Measurements from ENCODE around the gene SEMA3D. TPM values are rescaled to one million over a fixed set of nuclear protein-coding genes. Genes with fewer than 3 reads are reported as not detected.

The SEMA3D gene
- polyA plus RNA-seq, 1 donor, result 14.4 TPM

DNA sequence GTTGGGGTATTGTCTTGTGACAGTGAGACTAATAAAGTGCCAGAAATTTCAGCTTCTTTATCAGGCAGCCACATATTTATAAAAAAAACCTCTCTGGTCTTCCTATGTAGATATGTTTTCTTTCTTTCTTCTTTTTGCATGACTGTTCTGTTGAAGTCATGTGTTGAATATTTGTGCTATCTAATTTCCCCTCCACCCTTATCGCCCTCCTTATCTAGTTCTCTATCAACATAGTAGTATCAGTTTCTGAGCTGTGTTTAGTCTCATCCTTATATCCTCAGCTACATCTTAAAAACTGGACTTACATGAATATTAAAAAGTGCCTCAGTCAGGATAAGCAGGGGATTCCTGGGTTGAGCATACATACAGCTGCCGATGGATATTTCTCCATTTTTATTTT lies 53.9 kb downstream of the SEMA3D start:
- Histone ChIP-seq H3K4me3 (ENCODE audit: low read length) (no peak overlapping the region), H3K36me3 (ENCODE audit: control insufficient read depth, insufficient read depth, low read length) (no peaks in the 10 kb centered on the region), H3K27ac (ENCODE audit: low read length) (no peak overlapping the region), H3K27me3 (ENCODE audit: control insufficient read depth, insufficient read depth, low read length) (no peaks in the 10 kb centered on the region), H3K9me3 (ENCODE audit: control insufficient read depth, low read depth, low read length) (no peaks in the 10 kb centered on the region), H3K4me1 (ENCODE audit: control insufficient read depth, insufficient read depth, low read length) (no peaks in the 10 kb centered on the region)
- 83% methylated on average over 1 of the region's 2 CpGs for WGBS (ENCODE audit: insufficient coverage, low lambda C conversion rate)
- no peak for DNase-seq

DNA sequence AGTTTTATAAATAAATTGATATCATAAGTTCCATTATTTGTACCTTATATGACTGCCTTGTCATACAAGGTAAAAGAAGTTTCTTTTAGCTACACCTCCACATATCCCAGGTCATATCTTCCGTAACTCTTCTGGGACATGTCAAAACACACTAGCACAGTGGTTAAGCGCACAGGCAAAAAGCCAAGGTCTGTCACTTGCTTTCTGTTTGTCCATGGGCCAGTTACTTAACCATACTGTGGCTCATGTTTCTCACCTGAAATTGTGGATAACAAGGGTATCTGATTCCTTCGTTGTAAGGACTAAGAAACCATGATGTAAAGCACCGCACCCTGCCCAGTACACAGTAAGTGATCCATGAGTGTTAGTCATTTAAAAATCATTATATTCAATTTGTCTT lies 56.2 kb downstream of the SEMA3D start:
- H3K4me1 ChIP-seq (ENCODE audit: control insufficient read depth, insufficient read depth, low read length), result no peaks in the 10 kb centered on the region
- H3K9me3 ChIP-seq (ENCODE audit: control insufficient read depth, low read depth, low read length), result no peaks in the 10 kb centered on the region
- H3K27ac ChIP-seq (ENCODE audit: low read length), result no peak overlapping the region
- DNase-seq, result no peak
- H3K4me3 ChIP-seq (ENCODE audit: low read length), result no peak overlapping the region
- WGBS (ENCODE audit: insufficient coverage, low lambda C conversion rate), result 100% methylated on average over 1 of the region's 4 CpGs
- H3K36me3 ChIP-seq (ENCODE audit: control insufficient read depth, insufficient read depth, low read length), result no peaks in the 10 kb centered on the region
- no peaks in the 10 kb centered on the region for H3K27me3 ChIP-seq (ENCODE audit: control insufficient read depth, insufficient read depth, low read length)

DNA sequence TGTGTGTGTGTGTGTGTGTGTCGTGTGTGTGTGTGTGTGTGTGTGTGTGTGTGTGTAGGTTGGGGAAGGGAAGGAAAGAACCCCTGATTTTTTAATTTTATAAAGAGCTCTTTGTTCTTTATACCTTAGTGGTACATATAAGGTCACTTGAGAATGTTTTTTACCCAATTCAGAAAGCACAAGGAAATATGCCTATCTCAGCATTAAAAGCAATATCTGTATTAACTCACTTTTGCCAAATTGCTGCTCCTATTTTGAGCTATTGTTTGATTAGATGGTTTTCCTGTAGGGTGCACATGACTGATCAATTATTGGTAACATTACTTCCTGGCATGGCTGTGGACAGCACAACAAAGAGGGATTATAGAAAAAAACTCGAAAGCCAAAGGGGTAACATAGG lies 60.5 kb downstream of the SEMA3D start:
- Histone ChIP-seq H3K9me3 (ENCODE audit: control insufficient read depth, low read depth, low read length) (no peaks in the 10 kb centered on the region), H3K27ac (ENCODE audit: low read length) (no peak overlapping the region), H3K36me3 (ENCODE audit: control insufficient read depth, insufficient read depth, low read length) (no peaks in the 10 kb centered on the region), H3K27me3 (ENCODE audit: control insufficient read depth, insufficient read depth, low read length) (no peaks in the 10 kb centered on the region), H3K4me1 (ENCODE audit: control insufficient read depth, insufficient read depth, low read length) (no peaks in the 10 kb centered on the region), H3K4me3 (ENCODE audit: low read length) (no peak overlapping the region)
- DNase-seq, result no peak
- 82% methylated on average over 1 of the region's 2 CpGs for WGBS (ENCODE audit: insufficient coverage, low lambda C conversion rate)

DNA sequence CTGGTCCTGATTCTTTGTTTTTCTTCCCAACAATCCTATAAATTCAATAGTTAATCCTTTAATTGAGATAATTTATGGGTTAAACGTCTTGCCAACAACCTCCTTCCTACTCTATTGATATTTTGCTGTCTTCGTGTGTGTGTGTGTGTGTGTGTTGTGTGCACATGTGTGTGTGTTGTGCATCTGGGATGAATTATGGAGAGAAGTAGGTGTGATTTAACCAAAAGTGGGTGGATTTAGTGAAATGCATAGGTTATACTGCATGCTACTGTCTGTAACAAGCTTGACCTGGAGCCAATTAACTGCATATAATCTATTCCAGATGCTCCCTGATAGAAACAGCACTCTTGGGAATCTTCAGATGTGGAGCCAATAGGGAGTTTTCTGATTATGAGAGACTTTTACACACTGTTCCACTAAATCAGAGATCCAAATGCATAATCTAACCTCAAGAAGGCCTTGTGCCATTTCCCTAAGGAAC lies 61.2 kb downstream of the SEMA3D start:
- Histone ChIP-seq H3K4me1 (ENCODE audit: control insufficient read depth, insufficient read depth, low read length) (no peaks in the 10 kb centered on the region), H3K27me3 (ENCODE audit: control insufficient read depth, insufficient read depth, low read length) (no peaks in the 10 kb centered on the region), H3K36me3 (ENCODE audit: control insufficient read depth, insufficient read depth, low read length) (no peaks in the 10 kb centered on the region), H3K27ac (ENCODE audit: low read length) (no peak overlapping the region), H3K4me3 (ENCODE audit: low read length) (no peak overlapping the region), H3K9me3 (ENCODE audit: control insufficient read depth, low read depth, low read length) (no peaks in the 10 kb centered on the region)
- no peak for DNase-seq
- WGBS (ENCODE audit: insufficient coverage, low lambda C conversion rate), result no CpG with 5 or more reads among the region's 2 CpGs

DNA sequence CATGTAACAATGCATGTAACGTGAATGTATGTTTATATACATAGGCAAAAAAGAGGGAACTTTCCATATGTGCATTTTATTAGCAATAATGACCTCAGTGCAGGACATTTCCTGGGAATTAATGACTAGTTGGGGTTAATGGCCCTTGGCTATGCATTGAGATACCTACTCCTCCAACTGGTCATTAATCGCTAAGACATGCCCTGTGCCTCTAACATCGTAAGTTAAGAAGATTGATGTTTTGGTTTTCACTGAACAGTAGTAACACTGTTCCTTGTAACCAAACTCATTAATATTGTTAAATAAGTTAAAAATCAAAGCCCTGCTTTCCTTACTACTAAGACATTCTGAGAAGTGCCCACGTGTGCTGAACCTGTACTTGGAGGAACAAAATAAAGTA lies 61.7 kb downstream of the SEMA3D start:
- Histone ChIP-seq H3K27ac (ENCODE audit: low read length) (no peak overlapping the region), H3K9me3 (ENCODE audit: control insufficient read depth, low read depth, low read length) (no peaks in the 10 kb centered on the region), H3K4me1 (ENCODE audit: control insufficient read depth, insufficient read depth, low read length) (no peaks in the 10 kb centered on the region), H3K36me3 (ENCODE audit: control insufficient read depth, insufficient read depth, low read length) (no peaks in the 10 kb centered on the region), H3K27me3 (ENCODE audit: control insufficient read depth, insufficient read depth, low read length) (no peaks in the 10 kb centered on the region), H3K4me3 (ENCODE audit: low read length) (no peak overlapping the region)
- DNase-seq, result no peak
- 83% methylated on average over 1 of the region's 4 CpGs for WGBS (ENCODE audit: insufficient coverage, low lambda C conversion rate)

DNA sequence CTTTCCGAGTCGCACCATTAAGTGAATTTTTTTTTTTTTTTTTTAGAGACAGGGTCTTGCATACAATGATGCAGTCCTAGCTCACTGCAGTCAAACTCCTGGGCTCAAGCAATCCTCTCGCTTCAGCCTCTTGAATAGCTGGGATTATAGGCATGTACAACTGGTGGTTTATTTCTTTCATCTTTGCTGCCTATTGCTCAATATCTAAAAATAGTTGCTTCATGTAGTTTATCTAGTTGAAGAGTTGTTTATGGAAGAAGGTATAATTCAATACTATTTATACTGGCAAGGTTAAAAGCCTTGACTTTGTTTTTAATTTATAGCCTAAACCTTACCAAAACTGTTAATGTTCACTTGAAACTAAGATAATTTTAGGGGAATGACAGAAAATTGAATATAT lies 66.9 kb downstream of the SEMA3D start:
- H3K36me3 ChIP-seq (ENCODE audit: control insufficient read depth, insufficient read depth, low read length), result no peaks in the 10 kb centered on the region
- no peaks in the 10 kb centered on the region for H3K9me3 ChIP-seq (ENCODE audit: control insufficient read depth, low read depth, low read length)
- WGBS (ENCODE audit: insufficient coverage, low lambda C conversion rate), result no CpG with 5 or more reads among the region's 3 CpGs

DNA sequence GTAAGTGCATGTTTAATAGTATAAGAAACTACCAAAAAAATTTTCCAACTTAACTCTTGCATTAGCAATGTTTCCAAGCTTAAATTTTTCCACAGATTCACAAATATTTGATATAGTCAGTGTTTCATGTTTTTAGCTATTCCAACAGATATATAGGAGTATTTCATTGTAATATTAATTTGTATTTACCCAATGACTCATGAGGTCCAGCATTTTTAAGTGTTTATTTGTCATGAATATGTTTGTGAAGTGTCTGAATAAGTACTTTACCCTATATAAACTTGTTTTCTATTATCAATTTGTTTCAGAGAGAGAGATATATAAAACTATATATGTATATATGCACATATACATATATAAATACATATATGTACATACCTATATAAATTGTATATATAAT lies 71.0 kb downstream of the SEMA3D start:
- no peak for DNase-seq
- Histone ChIP-seq H3K27ac (ENCODE audit: low read length) (no peak overlapping the region), H3K4me1 (ENCODE audit: control insufficient read depth, insufficient read depth, low read length) (no peaks in the 10 kb centered on the region), H3K36me3 (ENCODE audit: control insufficient read depth, insufficient read depth, low read length) (no peaks in the 10 kb centered on the region), H3K9me3 (ENCODE audit: control insufficient read depth, low read depth, low read length) (no peaks in the 10 kb centered on the region), H3K27me3 (ENCODE audit: control insufficient read depth, insufficient read depth, low read length) (no peaks in the 10 kb centered on the region), H3K4me3 (ENCODE audit: low read length) (no peak overlapping the region)

More for the DNA sequence above, 66.9 kb downstream of the SEMA3D start:
- H3K4me1 ChIP-seq (ENCODE audit: control insufficient read depth, insufficient read depth, low read length), result no peaks in the 10 kb centered on the region
- H3K27me3 ChIP-seq (ENCODE audit: control insufficient read depth, insufficient read depth, low read length), result no peaks in the 10 kb centered on the region
- no peak overlapping the region for H3K27ac ChIP-seq (ENCODE audit: low read length)
- no peak for DNase-seq
- no peak overlapping the region for H3K4me3 ChIP-seq (ENCODE audit: low read length)

DNA sequence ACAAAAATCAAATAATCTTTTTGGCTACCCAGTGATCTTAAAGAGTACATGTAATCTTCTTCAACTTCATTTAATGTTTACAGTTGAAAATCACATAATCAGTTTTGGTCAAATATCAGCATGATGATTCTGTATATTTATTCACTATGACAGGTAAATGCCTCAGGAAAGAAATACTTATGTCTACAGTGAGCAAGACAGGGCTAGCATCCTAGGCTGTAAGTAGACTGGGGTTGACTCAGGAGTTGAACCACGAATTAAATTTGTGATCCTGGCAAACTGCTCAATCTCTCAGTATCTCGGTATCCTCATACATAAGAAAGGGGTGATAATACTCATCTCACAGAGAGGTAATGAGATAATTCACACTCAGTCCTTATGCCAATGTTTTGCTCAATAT lies 71.8 kb downstream of the SEMA3D start:
- Histone ChIP-seq H3K27ac (ENCODE audit: low read length) (no peak overlapping the region), H3K4me3 (ENCODE audit: low read length) (no peak overlapping the region), H3K9me3 (ENCODE audit: control insufficient read depth, low read depth, low read length) (no peaks in the 10 kb centered on the region), H3K36me3 (ENCODE audit: control insufficient read depth, insufficient read depth, low read length) (no peaks in the 10 kb centered on the region), H3K4me1 (ENCODE audit: control insufficient read depth, insufficient read depth, low read length) (no peaks in the 10 kb centered on the region), H3K27me3 (ENCODE audit: control insufficient read depth, insufficient read depth, low read length) (no peaks in the 10 kb centered on the region)
- WGBS (ENCODE audit: insufficient coverage, low lambda C conversion rate), result no CpG with 5 or more reads among the region's 2 CpGs
- no peak for DNase-seq

DNA sequence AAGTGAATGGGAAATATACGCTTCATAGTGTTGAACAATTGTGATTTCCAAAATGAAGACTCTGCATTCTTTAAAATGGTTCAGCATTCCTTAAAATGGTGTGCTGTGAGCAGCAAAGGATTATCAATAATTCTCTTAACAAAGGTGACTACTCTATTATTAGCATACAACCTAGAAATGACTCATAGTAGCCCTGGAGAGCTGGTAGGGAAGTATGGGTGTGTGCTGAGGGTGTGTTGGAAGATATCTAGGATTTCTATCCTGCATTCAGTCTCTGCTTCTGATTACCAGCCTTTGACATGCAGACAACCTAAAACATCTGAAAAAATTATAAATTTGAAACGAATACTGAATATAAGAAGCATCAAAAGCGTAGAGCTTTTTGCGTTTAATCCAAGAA lies 72.5 kb downstream of the SEMA3D start:
- H3K36me3 ChIP-seq (ENCODE audit: control insufficient read depth, insufficient read depth, low read length), result no peaks in the 10 kb centered on the region
- H3K9me3 ChIP-seq (ENCODE audit: control insufficient read depth, low read depth, low read length), result no peaks in the 10 kb centered on the region
- 93% methylated on average over 4 of the region's 4 CpGs for WGBS (ENCODE audit: insufficient coverage, low lambda C conversion rate)
- H3K4me1 ChIP-seq (ENCODE audit: control insufficient read depth, insufficient read depth, low read length), result no peaks in the 10 kb centered on the region
- H3K27ac ChIP-seq (ENCODE audit: low read length), result no peak overlapping the region
- no peaks in the 10 kb centered on the region for H3K27me3 ChIP-seq (ENCODE audit: control insufficient read depth, insufficient read depth, low read length)
- no peak for DNase-seq
- no peak overlapping the region for H3K4me3 ChIP-seq (ENCODE audit: low read length)

DNA sequence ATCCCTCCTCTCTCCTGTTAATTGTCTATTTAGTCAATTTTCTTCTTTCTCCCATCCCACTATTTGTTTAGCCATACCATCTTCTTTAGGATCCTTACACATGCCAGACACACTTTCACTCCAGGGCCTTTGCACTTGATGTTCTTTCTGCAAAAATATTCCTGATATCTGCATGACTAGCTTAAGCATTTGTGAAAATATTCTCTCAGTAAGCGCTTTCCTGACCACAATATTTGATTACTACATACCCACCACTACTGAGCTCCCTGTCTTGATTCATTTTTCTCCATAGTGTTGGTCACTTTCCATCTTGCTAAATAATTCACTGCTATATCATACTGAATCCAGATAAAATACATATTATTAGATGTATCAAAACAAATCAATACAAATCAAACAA lies 75.1 kb downstream of the SEMA3D start:
- no peak for DNase-seq
- no CpG with 5 or more reads among the region's 1 CpG for WGBS (ENCODE audit: insufficient coverage, low lambda C conversion rate)
- Histone ChIP-seq H3K4me3 (ENCODE audit: low read length) (no peak overlapping the region), H3K36me3 (ENCODE audit: control insufficient read depth, insufficient read depth, low read length) (no peaks in the 10 kb centered on the region), H3K4me1 (ENCODE audit: control insufficient read depth, insufficient read depth, low read length) (no peaks in the 10 kb centered on the region), H3K9me3 (ENCODE audit: control insufficient read depth, low read depth, low read length) (no peaks in the 10 kb centered on the region), H3K27me3 (ENCODE audit: control insufficient read depth, insufficient read depth, low read length) (no peaks in the 10 kb centered on the region), H3K27ac (ENCODE audit: low read length) (no peak overlapping the region)

DNA sequence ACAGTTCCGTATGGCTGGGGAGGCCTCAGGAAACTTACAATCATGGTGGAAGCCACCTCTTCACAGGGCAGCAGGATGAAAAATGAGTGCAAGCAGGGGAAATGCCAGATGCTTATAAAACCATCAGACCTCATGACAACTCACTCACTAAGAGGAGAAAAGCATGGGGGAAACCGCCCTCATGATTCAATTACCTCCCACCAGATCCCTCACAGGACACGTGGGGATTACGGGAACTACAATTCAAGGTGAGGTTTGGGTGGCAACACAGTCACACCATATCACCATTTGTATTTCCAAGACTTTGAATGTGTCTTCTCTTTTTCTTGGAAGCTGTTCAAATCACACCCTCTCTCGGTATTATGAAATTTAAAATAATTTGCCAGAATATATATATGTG lies 80.1 kb downstream of the SEMA3D start:
- no peaks in the 10 kb centered on the region for H3K9me3 ChIP-seq (ENCODE audit: control insufficient read depth, low read depth, low read length)
- H3K27ac ChIP-seq (ENCODE audit: low read length), result no peak overlapping the region
- H3K4me1 ChIP-seq (ENCODE audit: control insufficient read depth, insufficient read depth, low read length), result no peaks in the 10 kb centered on the region
- H3K4me3 ChIP-seq (ENCODE audit: low read length), result no peak overlapping the region
- H3K27me3 ChIP-seq (ENCODE audit: control insufficient read depth, insufficient read depth, low read length), result no peaks in the 10 kb centered on the region
- no CpG with 5 or more reads among the region's 5 CpGs for WGBS (ENCODE audit: insufficient coverage, low lambda C conversion rate)
- no peak for DNase-seq
- H3K36me3 ChIP-seq (ENCODE audit: control insufficient read depth, insufficient read depth, low read length), result no peaks in the 10 kb centered on the region

Measured in large intestine (tissue), 3 donors.